ENCODE data around the gene GALNT2.

DNA sequence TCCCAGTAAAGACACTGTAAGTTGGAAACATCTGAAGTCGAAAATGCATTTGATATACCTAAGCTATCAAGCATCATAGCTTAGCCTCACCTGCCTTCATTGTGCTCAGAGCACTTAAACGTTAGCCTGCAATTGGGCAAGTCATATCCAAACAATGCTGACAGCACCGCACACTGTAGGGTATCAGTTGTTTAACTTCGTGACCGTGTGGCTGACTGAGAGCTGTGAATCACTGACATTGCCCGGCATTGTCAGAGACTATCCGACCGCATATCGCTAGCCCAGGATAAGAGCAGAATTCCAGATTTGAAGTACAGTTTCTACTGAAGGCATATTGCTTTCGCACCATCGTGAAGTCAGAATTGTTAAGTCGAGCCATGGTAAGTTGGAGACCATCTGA is 41.5 kb downstream of the GALNT2 start:
- no peak for TF ChIP-seq POLR2A (IDR thresholded peaks at IDR 0.05)
- TF ChIP-seq, protein P1, sequence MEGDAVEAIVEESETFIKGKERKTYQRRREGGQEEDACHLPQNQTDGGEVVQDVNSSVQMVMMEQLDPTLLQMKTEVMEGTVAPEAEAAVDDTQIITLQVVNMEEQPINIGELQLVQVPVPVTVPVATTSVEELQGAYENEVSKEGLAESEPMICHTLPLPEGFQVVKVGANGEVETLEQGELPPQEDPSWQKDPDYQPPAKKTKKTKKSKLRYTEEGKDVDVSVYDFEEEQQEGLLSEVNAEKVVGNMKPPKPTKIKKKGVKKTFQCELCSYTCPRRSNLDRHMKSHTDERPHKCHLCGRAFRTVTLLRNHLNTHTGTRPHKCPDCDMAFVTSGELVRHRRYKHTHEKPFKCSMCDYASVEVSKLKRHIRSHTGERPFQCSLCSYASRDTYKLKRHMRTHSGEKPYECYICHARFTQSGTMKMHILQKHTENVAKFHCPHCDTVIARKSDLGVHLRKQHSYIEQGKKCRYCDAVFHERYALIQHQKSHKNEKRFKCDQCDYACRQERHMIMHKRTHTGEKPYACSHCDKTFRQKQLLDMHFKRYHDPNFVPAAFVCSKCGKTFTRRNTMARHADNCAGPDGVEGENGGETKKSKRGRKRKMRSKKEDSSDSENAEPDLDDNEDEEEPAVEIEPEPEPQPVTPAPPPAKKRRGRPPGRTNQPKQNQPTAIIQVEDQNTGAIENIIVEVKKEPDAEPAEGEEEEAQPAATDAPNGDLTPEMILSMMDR (IDR thresholded peaks at IDR 0.05 in 8 of 11, conservative IDR thresholded peaks at IDR 0.05 in 3 of 11): no peak

All from spleen (tissue), 7 donors.